Measurements from ENCODE around the gene NAGPA.

The NAGPA gene

GRCh38 chr16:5027575-5028235, 6.0 kb downstream of the NAGPA start:
- DNase-seq (ENCODE audit: low read depth in 2 of 2) = no peak

DNA sequence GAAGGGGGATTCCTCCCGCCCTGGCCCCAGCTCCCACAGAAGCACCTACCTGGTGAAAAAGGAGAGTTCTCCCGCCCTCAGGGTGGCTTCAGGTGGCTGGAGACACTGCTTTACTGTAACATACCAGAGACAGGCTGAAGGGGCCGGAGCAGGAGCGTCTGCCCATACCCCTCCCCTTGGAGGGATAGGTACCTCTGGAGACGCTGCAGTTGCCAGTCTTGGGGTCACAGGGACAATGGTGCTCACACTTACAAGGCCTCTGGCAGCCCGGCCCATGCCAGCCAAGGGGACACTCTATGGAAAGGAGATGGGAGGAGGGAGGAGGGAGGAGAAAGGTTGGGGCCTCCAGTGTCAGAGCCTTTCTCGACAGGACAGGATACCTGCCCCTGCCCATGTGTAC, 6.6 kb downstream of the NAGPA start:
- no peak for DNase-seq (ENCODE audit: low read depth in 2 of 2)

- no peak for DNase-seq (ENCODE audit: low read depth in 2 of 2)
These were observed 7.1 kb downstream of the NAGPA start for GRCh38 chr16:5026664-5027063.

GRCh38 chr16:5025171-5025632, 8.5 kb downstream of the NAGPA start:
- no peak for DNase-seq (ENCODE audit: low read depth in 2 of 2)

- DNase-seq (ENCODE audit: low read depth in 2 of 2) = no peak
These were observed 9.1 kb downstream of the NAGPA start for GRCh38 chr16:5024632-5025031.

- no peak for DNase-seq (ENCODE audit: low read depth in 2 of 2)
These were observed 11.2 kb downstream of the NAGPA start for GRCh38 chr16:5022521-5022920.

- DNase-seq (ENCODE audit: low read depth in 2 of 2) = no peak
These were observed 13.2 kb downstream of the NAGPA start for GRCh38 chr16:5020551-5020950.

DNA sequence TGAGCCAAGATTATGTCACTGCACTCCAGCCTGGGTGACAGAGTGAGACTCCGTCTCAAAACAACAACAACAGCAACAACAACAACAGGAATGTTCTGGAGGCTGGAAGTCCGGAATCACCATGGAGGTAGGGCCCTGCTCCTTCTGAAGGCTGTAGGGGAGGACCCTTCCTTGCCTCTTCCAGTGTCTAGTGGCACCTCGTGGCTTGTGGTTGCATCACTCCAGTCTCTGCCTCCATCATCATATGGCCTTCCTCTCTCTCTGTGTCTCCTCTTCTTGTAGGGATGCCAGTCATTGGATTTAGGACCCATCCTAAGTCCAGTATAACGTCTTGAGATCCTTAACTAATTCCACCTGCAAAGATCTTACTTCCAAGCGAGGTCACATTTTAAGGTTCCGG, 14.0 kb downstream of the NAGPA start:
- no peak for DNase-seq (ENCODE audit: low read depth in 2 of 2)

DNA sequence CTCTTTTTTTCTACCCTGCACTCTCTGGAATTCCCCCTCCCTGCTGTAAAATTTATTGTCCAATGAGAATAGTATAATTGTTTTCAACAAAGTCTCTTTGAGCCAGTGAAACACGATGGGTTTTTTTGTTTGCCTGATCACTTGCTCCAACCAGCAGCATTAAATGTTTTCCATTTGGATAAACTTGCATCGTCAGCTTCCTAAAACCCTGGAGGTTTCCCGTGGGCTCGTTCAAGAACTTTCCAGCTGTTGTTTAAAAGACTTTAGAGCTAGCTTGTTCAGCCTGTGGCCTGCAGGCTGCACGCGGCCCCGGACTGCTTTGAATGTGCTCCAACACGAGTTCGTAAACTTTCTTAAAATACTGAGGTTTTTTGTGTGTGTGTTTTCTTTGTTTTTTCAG, 14.9 kb downstream of the NAGPA start:
- DNase-seq (ENCODE audit: low read depth in 2 of 2) = no peak

DNA sequence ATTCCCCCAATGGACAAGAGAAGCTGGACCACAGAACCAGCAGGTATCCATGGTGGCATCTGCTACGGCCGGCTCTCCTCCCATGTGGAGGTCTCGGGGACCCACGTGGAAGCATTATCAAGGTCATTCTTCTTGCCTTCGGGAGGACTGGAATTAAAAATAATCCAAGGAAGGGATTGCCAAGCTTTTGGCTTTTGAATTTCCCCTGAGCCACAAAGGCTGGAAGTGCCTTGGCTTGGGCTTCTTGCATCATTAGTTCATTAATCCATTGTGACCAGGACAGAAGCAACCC, 16.1 kb downstream of the NAGPA start:
- no peak for DNase-seq (ENCODE audit: low read depth in 2 of 2)

- DNase-seq (ENCODE audit: low read depth in 2 of 2) = no peak
These were observed 16.6 kb downstream of the NAGPA start for GRCh38 chr16:5016967-5017677.

GRCh38 chr16:5015887-5016286, 17.8 kb downstream of the NAGPA start:
- no peak for DNase-seq (ENCODE audit: low read depth in 2 of 2)

- DNase-seq (ENCODE audit: low read depth in 2 of 2) = no peak
These were observed 18.4 kb downstream of the NAGPA start for GRCh38 chr16:5015351-5015750.

DNA sequence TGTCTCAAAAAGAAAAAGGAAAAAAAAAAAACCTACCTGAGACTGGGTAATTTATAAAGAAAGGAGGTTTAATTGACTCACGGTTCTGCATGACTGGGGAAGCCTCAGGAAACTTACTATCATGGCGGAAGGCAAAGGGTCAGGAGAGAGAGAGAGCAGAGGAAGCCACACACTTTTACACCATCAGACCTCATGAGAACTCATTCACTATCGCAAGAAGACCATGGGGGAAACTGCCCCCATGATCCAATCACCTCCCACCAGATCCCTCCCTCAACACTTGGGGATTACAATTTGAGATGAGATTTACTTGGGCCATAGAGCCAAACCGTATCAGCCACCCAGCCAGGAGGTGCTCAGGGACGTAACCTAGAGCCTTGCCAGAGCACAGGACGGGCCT, 20.8 kb downstream of the NAGPA start:
- DNase-seq (ENCODE audit: low read depth in 2 of 2) = no peak

GRCh38 chr16:5011637-5012036, 22.1 kb downstream of the NAGPA start:
- no peak for DNase-seq (ENCODE audit: low read depth in 2 of 2)

GRCh38 chr16:5010576-5011329, 23.0 kb downstream of the NAGPA start:
- DNase-seq (ENCODE audit: low read depth in 2 of 2) = no peak

- DNase-seq (ENCODE audit: low read depth in 2 of 2) = no peak
These were observed 25.4 kb downstream of the NAGPA start for GRCh38 chr16:5008311-5008731.

DNA sequence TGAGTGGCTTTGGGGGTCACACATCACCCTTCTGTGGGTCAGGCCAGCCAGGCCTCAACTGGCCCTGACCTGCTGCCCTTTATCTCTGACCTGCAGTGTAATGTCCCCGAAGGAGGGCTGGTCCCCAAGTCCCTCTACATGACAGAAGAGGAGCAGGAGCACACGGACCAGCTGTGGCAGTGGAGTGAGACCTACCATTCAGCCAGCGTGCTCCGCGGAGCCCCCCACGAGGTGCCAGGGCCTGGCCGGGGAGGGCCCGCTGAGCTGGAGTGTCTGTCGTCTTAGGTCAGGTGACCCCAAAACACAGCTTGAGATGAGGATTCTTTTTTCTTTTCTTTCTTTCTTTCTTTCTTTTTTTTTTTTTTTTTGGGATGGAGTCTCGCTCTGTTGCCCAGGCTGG, 26.5 kb downstream of the NAGPA start:
- no peak for DNase-seq (ENCODE audit: low read depth in 2 of 2)

- DNase-seq (ENCODE audit: low read depth in 2 of 2) = no peak
These were observed 27.2 kb downstream of the NAGPA start for GRCh38 chr16:5006348-5007193.

GRCh38 chr16:5005916-5006315, 27.8 kb downstream of the NAGPA start:
- DNase-seq (ENCODE audit: low read depth in 2 of 2) = no peak

- DNase-seq (ENCODE audit: low read depth in 2 of 2) = no peak
These were observed 29.4 kb downstream of the NAGPA start for GRCh38 chr16:5004311-5004710.

- DNase-seq (ENCODE audit: low read depth in 2 of 2) = no peak
These were observed 29.9 kb downstream of the NAGPA start for GRCh38 chr16:5003828-5004227.

All from stimulated activated CD4-positive, alpha-beta T cell treated with anti-CD3 and anti-CD28 coated beads, Interleukin-4, amount 100 ng/mL, for 48 hours (primary cell).